Activated B cell treated with CpG ODN at 0.5 μM for 24 hours (primary cell): ENCODE data around the gene REL. TPM values are rescaled to one million over a fixed set of nuclear protein-coding genes. Genes with fewer than 3 reads are reported as not detected.

ENCODE experiments used
- ATAC-seq: fragments of 200-7000 bp; cut with Tn5 transposase; one replicate; pipeline ENCODE4 v1.10.0; 2021; ENCODE audit warnings: low read depth, mild to moderate bottlenecking, moderate library complexity
- CTCF ChIA-PET: fragments of 350-600 bp; sonication (Branson Sonifier 250); formaldehyde crosslinking; loops from one replicate; lab custom pipeline; 2021; ENCODE audit warnings: antibody characterized with exemption; lab: Charles Lee
- POLR2A ChIA-PET: fragments of 350-600 bp; sonication (Branson Sonifier 250); formaldehyde crosslinking; loops from one replicate; lab custom pipeline; 2021; ENCODE audit warnings: antibody characterized with exemption; lab: Charles Lee
- DNase-seq: peaks from one replicate; pipeline ENCODE4 v3.0.0; 2022
- H3K27ac Mint-ChIP-seq: one replicate; pipeline ENCODE4 v1.8.0; 2020; ENCODE audit warnings: mixed read lengths
- H3K27me3 Mint-ChIP-seq: one replicate; pipeline ENCODE4 v1.8.0; 2021; ENCODE audit warnings: mixed read lengths
- H3K36me3 Mint-ChIP-seq: one replicate; pipeline ENCODE4 v1.8.0; 2021; ENCODE audit warnings: low read depth, mixed read lengths
- H3K4me1 Mint-ChIP-seq: one replicate; pipeline ENCODE4 v1.8.0; 2021; ENCODE audit warnings: mixed read lengths
- H3K4me3 Mint-ChIP-seq: one replicate; pipeline ENCODE4 v1.8.0; 2020; ENCODE audit warnings: mild to moderate bottlenecking, mixed read lengths
- H3K9me3 Mint-ChIP-seq: one replicate; pipeline ENCODE4 v1.8.0; 2020; ENCODE audit warnings: mixed read lengths
- intact Hi-C: fragments of 100-400 bp; cut with micrococcal nuclease; formaldehyde crosslinking; loops from one replicate; pipeline ENCODE4 v1.15.1; 2024
- total RNA-seq: library from RNA; stranded (reverse); gene quantifications from 2 replicates; pipeline ENCODE4 v1.2.3, GENCODE V29; 2022
- TF ChIP-seq, protein P1 (sequence below): fragments of 200-600 bp; IDR thresholded peaks from one replicate; pipeline ENCODE4 v1.8.0; 2022; ENCODE audit warnings: antibody characterized with exemption, mild to moderate bottlenecking

Gene REL
- total RNA-seq, 1 donor from 2014 or later = 238 TPM

DNA sequence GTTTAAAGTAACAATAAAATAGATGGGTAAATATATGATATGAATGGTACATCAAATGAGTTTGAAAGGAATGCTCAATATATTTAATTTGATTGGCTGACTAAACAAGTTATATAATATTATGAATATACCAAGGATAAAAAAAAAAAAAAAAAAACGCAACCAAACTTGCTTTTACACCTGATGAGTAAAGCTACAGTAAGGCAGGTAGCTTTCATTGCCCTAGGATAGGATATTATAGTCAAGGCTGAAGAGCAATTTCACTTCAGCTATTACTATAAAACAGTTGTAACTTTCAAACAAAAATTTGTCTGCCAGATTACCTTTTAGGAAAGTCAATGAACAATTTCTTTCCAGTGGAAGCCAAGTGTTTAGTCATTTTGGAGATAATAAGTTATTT, 79.3 kb downstream of the REL start:
- no peak for ATAC-seq
- intact Hi-C loops = loop anchor here (5.0 kb wide), 1 partner anchor 37 kb away; no protein-coding TSS in a partner anchor
- TF ChIP-seq, protein P1, sequence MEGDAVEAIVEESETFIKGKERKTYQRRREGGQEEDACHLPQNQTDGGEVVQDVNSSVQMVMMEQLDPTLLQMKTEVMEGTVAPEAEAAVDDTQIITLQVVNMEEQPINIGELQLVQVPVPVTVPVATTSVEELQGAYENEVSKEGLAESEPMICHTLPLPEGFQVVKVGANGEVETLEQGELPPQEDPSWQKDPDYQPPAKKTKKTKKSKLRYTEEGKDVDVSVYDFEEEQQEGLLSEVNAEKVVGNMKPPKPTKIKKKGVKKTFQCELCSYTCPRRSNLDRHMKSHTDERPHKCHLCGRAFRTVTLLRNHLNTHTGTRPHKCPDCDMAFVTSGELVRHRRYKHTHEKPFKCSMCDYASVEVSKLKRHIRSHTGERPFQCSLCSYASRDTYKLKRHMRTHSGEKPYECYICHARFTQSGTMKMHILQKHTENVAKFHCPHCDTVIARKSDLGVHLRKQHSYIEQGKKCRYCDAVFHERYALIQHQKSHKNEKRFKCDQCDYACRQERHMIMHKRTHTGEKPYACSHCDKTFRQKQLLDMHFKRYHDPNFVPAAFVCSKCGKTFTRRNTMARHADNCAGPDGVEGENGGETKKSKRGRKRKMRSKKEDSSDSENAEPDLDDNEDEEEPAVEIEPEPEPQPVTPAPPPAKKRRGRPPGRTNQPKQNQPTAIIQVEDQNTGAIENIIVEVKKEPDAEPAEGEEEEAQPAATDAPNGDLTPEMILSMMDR = no peak
- peaks cover 29% of the 10 kb centered on the region for H3K4me1 Mint-ChIP-seq
- ChIA-PET POLR2A (interaction anchor here (1.3 kb wide), 1 partner anchor 11 kb away, joined by 8 read pairs; no protein-coding TSS in a partner anchor), CTCF (no interaction called here)
- H3K9me3 Mint-ChIP-seq = no peaks in the 10 kb centered on the region
- no peak for DNase-seq
- H3K27ac Mint-ChIP-seq = no peak overlapping the region
- peaks cover 14% of the 10 kb centered on the region for H3K36me3 Mint-ChIP-seq
- H3K4me3 Mint-ChIP-seq = no peak overlapping the region
- no peaks in the 10 kb centered on the region for H3K27me3 Mint-ChIP-seq

DNA sequence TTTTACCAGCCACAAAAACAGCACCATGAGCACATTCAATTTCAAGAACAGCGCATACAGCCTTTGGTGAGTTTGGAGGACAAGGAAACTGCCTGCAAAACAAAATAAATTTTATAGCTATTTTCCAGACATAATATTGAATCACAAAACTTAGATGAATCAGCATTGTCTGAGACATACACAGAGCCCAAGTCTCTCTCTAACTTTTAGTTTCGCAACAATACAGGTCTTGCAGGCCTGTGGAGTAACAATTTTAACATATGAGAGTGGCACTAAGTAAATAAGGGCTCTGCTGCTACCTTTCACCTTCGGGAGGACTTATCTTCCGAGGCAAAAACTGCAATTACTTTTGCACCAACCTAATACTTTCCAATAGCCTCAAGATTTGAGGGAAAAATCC, 80.1 kb downstream of the REL start:
- Mint-ChIP-seq H3K27ac (no peak overlapping the region), H3K27me3 (no peaks in the 10 kb centered on the region), H3K9me3 (no peaks in the 10 kb centered on the region), H3K36me3 (peaks cover 16% of the 10 kb centered on the region), H3K4me3 (no peak overlapping the region), H3K4me1 (peaks cover 35% of the 10 kb centered on the region)
- DNase-seq = no peak
- ChIA-PET POLR2A (interaction anchor here (0.9 to 1.3 kb wide), 2 partner anchors 11 to 26 kb away, joined by 3 to 8 read pairs; no protein-coding TSS in a partner anchor), CTCF (no interaction called here)
- ATAC-seq = no peak
- intact Hi-C loops = loop anchor here (5.0 kb wide), 1 partner anchor 36 kb away; no protein-coding TSS in a partner anchor
- TF ChIP-seq, protein P1 = no peak

DNA sequence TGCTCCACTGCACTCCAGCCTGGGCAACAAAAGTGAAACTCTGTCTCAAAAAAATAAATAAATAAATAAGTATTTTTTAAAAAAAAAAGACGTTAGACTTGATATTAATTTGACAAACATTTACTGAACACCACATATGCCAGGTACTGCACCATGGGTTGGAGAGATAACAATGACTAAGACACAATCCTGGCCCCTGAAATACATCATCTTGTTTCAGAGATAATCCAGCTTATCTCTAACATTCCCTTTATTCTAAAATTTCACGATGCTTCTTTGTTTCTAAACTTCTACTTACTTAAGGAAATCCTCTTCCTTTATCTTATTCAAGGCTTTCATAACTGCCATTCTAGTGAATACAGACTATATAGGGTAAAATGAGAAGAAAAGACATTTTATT, 81.2 kb downstream of the REL start:
- Mint-ChIP-seq H3K9me3 (no peaks in the 10 kb centered on the region), H3K27ac (no peak overlapping the region), H3K4me3 (no peak overlapping the region), H3K27me3 (no peaks in the 10 kb centered on the region), H3K4me1 (peaks cover 46% of the 10 kb centered on the region), H3K36me3 (peaks cover 18% of the 10 kb centered on the region)
- POLR2A ChIA-PET = interaction anchor here (0.6 to 2.5 kb wide), 3 partner anchors 9 to 75 kb away, joined by 3 to 6 read pairs (median 4); no protein-coding TSS in a partner anchor
- intact Hi-C loops = loop anchor here (5.0 kb wide), 1 partner anchor 35 kb away; no protein-coding TSS in a partner anchor
- CTCF ChIA-PET = no interaction called here
- ATAC-seq (no peak), DNase-seq (no peak)
- TF ChIP-seq, protein P1 = no peak

DNA sequence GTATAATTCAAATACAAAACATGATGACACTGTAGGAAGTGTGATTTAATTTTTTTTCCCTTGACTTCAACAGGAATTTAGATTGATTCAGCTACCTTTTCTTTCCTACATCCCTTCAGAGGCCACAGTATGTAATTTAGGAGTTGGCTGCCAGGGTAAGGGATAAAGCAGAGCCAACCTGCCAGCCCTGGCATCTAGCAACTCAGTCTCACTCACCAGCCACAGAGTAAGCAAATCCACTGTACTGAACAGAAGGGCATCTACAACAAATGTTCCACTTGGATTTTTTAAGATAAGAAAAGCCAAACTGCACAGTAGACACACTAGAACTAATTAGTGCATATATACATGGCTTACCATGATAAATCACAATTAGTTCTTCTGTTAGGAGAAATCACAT, 81.8 kb downstream of the REL start:
- Mint-ChIP-seq H3K4me3 (no peak overlapping the region), H3K4me1 (peaks cover 53% of the 10 kb centered on the region), H3K27me3 (no peaks in the 10 kb centered on the region), H3K9me3 (no peaks in the 10 kb centered on the region), H3K36me3 (peaks cover 17% of the 10 kb centered on the region), H3K27ac (peak overlapping the region; percentile 73)
- CTCF ChIA-PET = interaction anchor here (0.5 kb wide), 1 partner anchor 29 kb away, joined by 3 read pairs; no protein-coding TSS in a partner anchor
- TF ChIP-seq, protein P1 = no peak
- no peak for ATAC-seq
- POLR2A ChIA-PET = interaction anchor here (1.1 to 2.5 kb wide), 3 partner anchors 8 to 124 kb away, joined by 3 to 6 read pairs (median 4); no protein-coding TSS in a partner anchor
- intact Hi-C loops = loop anchor here (5.0 kb wide), 1 partner anchor 34 kb away; no protein-coding TSS in a partner anchor
- no peak for DNase-seq
